NCI-H1048 (cell line): Measurements from ENCODE around the gene LRP5.
"Not testable (repeated sequence)": the region's sequence is repeated elsewhere in the genome, so short reads cannot be mapped to it uniquely, and the experiment has no call there.

Experiments used
- DNase-seq: peaks from one replicate; lab custom pipeline; 2025; lab: John Stamatoyannopoulos, UW

Gene LRP5

DNA sequence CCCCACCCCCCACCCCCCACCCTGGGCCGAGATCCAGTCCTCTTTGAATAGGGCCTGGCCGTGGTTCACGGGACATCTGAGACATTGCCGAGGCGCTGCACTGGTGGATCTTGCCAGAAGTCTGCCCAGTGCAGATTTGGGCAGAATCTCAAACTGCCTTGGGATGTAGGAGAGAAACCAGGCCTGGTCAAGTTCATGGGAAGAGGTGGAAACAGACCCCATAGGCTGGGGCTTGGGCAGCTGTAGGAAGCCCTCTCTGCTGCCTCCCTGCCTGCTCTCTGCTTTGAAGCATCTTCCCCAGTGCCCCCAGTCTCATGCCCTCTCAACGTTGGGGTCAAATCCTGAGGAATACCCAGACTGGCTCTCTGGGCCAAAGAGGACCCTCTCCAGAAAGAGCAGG is 132.2 kb downstream of the LRP5 start:
- DNase-seq, result no peak

DNA sequence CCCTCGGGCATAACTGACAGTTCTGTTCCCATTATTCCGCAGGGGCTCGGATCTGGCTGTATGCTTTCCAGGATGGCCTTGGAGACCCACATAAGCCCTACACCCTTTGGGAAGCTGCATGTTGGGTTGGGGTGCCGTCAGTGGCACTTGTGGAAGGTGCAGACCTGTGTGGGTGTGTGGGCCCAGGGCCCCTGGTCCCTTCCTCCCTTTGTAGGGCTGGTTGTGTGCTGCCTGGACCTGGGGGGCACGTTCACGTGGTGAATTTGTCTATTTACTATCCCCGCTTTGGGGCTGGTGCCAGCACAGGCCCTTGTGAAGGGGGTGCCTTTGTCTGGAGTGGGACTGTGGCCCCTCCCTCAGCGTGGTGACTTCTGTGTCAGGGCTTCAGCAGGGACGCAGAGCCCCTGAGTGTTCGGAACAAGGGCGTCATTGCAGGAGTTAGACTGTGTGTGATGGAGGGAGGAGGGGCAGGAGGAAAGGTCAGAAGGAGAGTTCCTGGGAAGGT is 133.2 kb downstream of the LRP5 start:
- no peak for DNase-seq

DNA sequence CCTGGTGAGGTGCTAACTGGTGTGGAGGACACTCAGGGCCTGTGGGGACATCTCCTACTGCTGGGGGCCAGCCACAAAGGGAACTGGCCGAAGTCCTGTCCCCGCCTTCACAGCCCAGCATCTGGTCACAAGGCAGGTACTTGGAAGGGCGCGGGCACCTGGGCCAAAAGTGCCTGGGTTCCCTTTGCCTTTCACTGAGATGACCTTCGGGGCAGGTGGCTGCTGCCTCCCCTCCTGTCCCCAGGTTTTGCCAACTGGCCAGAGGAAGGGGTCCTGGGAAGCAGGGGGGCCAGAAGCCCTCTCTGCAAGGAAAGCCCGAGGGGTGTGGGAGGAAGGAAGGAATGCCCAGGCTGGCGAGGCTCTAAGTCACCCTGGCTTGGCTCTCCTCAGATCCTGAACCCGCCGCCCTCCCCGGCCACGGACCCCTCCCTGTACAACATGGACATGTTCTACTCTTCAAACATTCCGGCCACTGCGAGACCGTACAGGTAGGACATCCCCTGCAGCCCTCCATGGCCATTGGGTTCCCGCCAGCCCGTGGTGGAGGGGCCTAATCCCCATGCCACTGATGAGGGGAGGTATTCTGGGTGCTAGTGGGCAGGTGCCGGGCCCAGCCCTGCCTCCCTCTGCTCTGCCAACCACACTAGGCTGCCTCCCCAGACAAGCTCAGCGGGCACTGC is 133.8 kb downstream of the LRP5 start:
- no peak for DNase-seq

DNA sequence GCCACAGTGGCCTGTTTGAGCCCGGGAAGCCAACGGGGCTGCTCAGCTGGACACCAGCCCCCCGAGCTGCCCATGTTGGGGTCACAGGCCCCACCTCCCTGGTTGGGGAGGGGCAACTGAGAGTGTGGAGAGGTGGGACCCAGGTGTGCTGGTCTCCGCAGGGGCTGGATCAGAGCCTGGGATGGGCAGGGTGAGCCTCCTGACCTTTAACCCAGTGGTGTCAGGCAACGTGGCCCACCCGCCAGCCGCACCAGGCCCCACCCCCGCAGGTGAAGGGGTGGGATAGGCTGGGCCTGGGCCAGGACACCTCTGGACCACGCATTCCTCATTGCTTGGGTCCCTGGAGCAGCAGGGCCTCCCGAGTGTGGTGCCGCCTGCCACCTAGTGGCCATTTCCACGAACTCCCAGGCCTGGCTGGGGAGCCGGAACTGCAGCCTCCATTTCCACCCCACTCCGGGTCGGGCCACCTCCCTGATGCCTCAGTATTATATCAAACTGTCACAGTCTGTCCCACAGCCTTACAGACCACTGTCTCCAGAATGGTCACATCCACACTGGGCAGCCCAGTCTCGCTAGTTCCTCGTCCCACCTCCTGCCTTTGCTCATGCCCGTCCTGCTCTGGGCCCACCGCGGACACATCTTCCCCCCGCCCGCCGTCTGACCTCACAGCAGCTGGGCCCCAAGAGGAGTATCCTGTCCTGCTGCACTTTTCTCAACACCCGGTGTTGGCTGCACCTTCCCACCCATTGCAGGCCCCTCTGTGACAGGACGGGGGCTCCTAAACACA is 134.8 kb downstream of the LRP5 start:
- peak; percentile 24 for DNase-seq

DNA sequence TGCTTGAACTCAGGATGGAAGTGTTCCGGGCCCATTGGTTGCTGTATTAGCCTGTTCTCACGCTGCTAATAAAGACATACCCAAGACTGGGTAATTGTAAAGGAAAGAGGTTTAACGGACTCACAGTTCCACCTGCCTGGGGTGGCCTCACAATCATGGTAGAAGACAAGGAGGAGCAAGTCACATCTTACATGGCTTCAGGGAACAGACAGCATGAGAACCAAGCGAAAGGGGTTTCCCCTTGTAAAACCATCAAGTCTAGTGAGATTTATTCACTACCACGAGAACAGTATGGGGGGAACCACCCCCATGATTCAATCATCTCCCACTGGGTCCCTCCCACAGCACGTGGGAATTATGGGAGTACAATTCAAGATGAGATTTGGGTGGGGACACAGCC is 135.5 kb downstream of the LRP5 start:
- DNase-seq, result not testable (repeated sequence)

DNA sequence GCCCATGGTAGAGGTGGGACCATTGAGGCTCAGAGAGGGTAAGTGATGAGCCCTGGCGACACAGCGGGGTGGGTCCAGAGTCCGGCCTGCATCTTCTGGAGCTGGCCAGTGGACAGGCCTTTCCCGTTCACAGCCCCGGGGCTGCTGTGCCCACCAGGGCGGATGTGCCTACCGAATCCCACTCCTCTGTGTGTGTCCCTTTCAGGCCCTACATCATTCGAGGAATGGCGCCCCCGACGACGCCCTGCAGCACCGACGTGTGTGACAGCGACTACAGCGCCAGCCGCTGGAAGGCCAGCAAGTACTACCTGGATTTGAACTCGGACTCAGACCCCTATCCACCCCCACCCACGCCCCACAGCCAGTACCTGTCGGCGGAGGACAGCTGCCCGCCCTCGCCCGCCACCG is 136.2 kb downstream of the LRP5 start:
- DNase-seq, result no peak

DNA sequence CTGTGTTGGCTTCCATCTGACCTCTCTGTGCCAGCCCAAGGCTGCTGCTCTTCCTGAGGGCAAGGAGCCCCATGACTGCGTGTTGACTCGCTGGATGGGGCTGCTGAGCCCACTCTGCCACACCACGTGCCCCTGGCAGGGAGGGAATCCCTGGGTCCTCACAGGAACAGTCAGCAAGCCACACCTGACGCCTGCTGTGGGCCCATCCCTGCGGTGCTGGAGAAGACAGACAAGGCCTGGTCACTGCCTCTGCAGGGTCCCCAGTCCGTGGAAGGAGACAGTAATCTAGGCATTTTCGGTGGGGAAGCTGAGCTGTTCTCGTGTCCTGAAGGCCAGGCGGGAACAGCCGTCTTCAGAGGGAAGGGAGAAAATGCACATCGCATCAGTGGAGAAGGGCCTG is 137.6 kb downstream of the LRP5 start:
- no peak for DNase-seq

DNA sequence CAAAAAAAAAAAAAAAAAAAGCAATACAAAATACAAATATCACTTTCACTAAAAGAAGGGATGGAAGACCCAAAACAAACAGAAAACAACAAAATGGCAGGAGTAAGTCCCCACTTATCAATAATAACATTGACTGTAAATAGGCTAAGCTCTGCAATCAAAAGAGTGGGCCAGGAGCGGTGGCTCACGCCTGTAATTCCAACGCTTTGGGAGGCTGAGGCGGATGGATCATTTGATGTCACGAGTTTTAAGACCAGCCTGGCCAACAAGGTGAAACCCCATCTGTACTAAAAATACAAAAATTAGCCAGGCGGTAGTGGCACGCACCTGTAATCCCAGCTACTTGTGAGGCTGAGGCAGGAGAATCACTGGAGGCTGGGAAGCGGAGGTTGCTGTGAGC is 138.3 kb downstream of the LRP5 start:
- DNase-seq, result no peak

DNA sequence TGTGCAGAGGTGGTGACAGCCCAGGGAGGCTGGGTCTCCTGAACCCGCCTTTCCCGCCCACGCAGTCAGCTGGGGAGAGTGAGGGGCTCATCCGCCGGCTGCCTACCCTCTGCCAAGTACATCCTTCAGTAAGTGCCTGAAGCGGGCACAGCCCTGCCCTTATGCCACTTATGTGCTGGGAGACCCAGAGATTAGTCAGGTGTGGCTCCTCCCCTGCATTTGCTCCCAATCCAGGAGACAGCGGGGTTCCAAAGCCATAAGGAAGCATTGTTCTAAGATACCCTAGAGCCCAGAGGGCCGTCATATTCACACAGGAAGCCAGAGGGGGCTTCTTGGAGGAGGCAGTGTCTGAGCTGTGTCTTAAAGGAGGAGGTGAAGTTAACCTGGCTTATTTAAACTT is 142.4 kb downstream of the LRP5 start:
- DNase-seq, result no peak

DNA sequence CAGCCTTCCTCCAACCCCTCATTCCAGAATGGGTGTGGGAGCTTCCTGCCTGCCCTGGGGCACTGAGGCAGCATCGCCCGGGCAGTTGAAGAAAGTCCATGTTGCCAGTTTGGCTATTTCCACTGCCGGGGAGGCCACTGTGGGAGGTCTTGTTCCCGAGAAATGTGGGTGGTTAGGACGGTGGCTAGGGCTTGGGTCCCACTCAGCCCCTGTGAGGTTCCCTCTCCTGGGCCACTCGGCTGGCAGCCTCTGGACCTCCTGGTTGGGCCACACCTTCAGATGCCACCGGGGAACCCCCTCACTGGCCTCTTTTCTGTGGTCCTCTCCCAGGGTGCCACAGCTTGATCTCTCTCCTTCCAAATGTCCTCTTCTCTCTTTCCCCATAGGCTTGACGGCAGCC is 143.1 kb downstream of the LRP5 start:
- no peak for DNase-seq

DNA sequence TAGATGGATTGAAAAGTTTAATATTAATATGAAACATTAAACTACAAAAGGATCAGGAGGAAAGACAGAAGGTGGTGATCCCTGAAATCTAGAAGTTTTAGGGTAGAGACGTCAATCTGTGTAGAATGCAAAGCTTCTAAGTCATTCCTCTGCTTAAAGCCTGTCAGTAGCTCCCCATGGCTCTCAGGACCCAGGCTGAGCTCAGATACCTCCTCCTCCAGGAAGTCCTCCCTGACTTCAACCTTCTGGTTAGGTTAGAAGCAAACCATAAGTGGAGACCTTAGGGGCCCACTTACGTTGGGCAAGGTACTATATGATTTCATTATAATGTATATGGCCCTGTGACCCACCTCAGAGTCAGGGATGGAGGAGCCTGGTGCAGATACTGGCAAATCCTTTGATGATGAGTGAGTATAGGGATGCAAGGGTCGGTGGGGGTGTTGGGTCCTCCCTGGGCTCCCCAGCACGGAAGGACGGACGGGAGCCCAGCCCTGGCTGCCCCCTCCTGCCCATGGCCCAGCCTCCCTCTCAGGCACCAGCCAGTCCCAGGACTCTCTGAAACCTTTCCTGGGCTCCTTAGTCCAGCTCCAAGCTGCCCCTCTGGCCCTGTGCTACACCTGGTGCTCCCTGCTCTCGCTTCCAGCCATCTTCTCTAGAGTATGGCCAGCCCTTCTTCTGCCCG is 145.0 kb downstream of the LRP5 start:
- no peak for DNase-seq

DNA sequence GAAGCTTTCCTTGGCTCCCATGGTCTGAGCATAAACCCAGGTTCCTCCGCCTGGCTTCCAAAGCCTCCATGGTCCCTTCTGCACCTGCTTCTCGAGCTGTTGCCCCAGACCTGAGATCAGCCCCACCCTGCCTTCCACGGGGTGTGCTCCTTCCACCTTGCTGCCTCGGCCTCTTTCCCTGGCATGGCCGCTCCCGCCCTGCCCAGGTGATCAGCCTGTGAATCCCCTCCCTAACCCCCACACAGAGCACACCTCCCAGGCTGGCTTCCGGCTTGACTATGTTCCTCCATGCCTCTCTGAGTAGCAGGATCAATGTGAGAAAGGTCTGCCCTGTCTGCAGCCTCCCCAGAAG is 145.5 kb downstream of the LRP5 start:
- DNase-seq, result no peak

DNA sequence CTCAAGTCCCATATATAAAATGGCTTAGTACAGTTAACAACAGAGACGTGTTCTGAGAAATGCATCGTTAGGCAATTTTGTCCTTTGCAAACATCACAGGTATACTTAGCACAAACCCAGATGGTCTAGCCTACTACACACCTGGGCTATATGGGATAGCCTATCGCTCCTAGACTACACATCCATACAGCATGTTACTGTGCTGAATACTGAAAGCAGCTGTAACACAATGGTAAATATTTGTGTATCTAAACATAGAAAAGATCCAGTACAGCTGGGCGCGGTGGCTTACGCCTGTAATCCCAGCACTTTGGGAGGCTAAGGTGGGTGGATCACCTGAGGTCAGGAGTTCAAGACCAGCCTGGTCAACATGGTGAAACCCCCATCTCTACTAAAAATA is 145.9 kb downstream of the LRP5 start:
- not testable (repeated sequence) for DNase-seq

DNA sequence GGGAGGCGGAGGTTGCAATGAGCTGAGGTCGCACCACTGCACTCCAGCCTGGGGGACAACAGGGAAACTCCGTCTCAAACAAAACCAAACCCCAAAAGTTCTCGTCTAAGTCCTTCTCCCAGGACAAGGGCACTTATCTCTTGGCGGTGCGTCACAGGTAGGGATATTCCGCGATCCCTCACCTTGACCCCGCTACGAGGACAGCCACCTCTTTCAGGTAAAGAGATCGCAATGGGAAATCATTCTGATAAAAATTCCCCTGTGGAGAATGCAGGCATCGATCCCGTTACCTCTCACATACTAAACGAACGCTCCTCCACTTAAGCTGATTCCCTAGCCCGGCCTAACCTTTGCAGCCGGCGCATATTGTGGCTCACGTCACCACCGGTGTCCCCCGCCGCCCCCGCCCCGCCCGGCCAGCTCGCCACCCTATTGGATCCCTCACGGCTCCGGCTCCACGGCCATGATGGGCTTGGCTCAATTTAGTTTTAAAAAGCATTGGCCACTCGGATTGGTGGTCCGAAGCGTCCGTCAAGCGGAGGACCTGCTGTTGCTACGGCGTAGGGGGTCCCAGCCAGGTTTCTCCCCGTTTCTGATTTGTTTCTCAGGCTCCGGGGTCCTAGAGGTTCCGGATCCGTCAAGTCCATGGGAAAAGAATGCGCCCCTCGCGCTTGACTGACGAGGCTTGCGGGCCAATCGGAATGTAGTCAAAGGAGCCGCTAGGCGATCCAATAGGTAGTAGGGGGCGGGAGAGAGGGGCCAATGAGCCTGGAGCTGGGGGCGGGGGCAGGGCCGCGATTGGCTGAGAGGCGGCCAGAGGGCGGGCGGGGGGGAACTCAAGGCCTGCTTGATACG is 147.7 kb downstream of the LRP5 start:
- DNase-seq, result peak; percentile 99

DNA sequence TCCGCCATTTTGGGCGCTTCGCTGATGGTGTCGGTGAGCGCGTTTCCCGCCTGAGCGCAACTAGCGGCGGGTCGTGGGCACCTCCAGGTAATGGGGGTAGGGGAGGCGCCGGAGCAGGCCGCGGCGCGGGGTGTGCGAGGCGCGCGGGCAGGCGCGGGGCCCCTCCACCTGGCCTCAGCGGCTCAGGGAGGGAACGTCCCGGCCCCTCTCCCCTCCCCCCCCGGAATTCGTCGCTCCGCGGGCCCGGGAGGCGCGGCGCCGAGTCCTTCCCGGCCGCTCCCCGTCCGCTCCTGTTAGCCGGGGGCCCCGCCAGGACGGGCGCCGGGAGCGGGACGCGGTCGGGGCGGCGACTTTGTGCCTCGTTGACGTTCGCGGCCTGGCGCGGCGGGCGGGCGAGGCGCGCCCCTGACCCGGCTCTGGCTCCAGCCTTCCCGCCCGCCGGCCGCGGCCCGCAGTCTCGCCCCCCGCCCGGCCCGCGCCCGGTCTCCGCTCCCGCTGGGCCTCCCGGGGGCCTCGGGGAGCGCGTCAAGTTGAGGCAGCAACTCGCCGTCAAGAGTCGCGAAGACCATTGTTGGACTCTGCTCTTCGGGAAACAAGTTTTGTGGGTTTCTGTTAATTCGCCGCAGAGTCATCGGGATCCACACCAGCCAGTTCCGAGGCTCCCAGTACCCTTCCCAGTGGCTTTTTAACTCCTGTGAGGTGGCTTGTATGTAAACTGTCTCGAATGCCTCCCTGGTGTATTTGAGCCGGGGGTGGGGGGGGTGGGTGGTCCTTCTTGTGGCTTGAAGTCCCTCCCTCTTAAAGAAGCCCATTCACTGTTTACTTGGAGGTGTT is 148.6 kb downstream of the LRP5 start, which contains the start of gene PPP6R3:
TSS of gene PPP6R3 (plus strand) at position 12 of the 834 bp plus-strand sequence. CDS start 76,913 bp downstream, outside the sequence.
- no peak for DNase-seq

DNA sequence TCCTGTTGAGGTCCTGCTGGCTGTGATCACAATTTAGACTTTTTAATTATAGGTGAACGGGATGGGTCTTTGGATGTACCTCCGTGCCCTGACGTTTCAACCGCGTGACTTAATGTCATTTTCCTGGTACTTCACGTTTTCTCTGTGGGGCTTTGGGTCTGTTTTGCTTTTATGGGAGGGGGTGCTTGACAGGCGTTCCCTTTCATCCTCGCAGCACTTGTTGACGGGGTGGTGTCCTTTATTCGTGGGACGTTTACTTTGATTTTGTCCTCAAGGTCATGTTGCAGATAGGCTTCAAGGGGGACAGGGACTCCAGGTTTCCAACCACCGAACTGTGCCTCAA is 149.2 kb downstream of the LRP5 start:
- DNase-seq, result no peak

DNA sequence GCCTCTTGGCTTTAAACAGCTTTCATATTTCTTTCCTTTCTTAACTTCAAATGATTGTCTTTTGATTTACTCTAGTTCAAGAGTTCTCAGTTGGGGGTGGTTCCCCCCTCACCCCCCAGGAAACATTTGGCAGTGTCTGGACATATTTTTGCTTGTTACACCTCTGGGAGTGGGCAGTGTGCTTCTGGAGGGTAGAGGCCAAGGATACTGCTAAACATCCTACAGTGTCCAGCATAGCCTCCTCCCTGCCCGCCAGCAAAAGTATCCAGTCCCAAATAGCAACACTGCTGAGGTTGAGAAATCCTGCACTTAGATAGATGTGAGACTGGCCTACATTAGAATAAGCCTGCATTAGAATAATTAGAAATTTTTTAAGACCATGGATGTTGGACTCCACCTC is 151.3 kb downstream of the LRP5 start:
- no peak for DNase-seq

DNA sequence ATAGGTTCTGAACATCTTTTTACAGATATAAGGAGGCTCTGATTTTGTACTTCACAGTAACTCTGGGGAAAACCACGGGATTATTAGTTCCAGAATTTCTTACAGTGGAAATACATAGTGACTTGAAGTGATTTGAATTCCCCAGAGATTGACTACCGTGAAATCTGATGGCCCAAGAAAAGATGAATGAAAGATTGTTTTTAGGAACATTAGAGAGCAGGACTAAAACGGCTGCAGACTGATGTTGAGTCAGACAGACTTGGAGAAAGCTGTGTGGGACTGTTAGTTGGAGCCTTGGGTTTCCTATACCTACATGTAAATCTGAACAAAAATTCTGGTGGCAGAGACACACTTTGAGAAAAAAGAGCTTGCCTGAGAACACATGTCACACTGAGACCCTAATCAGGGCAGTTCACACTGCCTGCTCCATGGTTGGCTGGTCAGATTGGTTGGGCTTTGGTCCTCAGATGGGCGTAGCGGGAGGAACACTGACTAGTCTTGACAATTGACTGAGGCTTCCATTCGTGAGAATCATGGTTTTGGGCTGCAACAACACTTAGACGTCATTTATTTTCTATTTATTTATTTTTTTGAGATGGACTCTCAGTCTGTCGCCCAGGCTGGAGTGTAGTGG is 154.9 kb downstream of the LRP5 start:
- DNase-seq, result no peak

DNA sequence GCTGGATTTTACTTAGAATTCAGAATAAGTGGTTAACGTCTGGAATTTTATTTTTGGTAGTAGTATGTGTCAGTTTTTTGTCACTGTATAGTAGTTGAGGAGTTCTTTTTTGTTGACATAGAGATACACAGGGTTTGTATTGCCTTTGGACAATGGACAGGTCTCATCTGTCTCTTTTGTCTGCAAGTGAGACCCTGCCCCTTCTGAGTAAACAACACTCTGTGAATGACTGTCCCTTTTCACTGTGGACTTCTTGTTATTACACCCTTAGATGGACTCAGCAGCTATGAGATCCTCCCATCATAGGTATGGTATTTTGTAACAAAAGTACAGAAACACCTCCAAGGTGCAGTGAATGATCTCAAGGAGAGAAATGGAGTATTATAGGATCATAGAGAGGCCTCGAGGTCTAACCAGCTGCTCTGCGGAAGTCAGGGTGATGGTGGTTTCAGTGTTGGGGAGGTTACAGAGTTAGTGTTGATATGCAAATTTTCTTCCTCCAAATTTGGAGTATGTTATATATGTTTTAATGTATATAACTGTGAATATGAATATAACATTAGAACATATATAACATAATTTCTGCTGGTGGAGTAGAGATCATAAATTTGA is 155.9 kb downstream of the LRP5 start:
- DNase-seq, result no peak

DNA sequence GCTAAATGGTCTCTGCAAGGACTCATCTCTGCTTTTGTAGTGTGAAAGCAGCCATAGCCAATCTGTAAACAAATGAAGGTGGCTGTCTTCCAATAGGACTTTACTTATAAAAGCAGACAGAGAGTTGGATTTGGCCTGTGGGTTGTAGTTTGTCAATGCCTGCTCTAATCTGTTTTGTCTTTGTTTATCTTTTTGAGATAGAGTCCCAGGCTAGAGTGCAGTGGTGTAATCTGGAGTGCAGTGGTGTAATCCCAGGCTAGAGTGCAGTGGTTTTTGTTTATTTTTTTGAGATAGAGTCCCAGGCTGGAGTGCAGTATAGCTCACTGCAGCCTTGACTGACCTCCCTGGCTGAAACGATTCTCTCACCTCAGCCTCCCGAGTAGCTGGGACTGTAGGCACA is 156.7 kb downstream of the LRP5 start:
- no peak for DNase-seq
